ENCODE data around the gene CRTC3. TPM values are rescaled to one million over a fixed set of nuclear protein-coding genes. Genes with fewer than 3 reads are reported as not detected.

The CRTC3 gene
- total RNA-seq, 1 donor from 2014 or later: 49.0 TPM

DNA sequence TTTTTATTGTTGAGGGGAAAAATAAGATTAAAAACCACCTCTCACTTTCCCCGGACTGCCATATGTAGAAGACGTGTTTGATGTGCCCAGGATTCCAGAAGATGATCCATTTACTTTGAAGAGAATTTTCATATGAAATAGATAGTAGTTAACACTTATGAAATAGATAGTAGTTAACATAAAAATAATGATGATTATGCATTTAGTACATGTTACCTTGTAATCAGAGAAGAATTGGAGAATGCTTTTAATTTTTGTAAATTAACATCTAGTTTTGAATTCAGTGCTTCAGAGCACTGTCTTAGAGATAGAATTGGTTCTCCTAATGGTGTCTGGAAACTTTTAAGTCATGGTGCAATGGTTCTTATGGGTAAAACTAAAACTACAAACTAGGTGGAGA lies 46.1 kb upstream of the CRTC3 start:
- Histone ChIP-seq H3K9me3 (no peaks in the 10 kb centered on the region), H3K36me3 (peaks cover 93% of the 10 kb centered on the region), H3K27me3 (no peaks in the 10 kb centered on the region), H3K4me3 (no peak overlapping the region), H3K27ac (no peak overlapping the region), H3K4me1 (peaks cover 13% of the 10 kb centered on the region)
- no peak for ATAC-seq
- intact Hi-C loops (cut with DNase I): loop anchor here (5.0 kb wide), 1 partner anchor 121 kb away; no protein-coding TSS in a partner anchor
- TF ChIP-seq, protein P1, sequence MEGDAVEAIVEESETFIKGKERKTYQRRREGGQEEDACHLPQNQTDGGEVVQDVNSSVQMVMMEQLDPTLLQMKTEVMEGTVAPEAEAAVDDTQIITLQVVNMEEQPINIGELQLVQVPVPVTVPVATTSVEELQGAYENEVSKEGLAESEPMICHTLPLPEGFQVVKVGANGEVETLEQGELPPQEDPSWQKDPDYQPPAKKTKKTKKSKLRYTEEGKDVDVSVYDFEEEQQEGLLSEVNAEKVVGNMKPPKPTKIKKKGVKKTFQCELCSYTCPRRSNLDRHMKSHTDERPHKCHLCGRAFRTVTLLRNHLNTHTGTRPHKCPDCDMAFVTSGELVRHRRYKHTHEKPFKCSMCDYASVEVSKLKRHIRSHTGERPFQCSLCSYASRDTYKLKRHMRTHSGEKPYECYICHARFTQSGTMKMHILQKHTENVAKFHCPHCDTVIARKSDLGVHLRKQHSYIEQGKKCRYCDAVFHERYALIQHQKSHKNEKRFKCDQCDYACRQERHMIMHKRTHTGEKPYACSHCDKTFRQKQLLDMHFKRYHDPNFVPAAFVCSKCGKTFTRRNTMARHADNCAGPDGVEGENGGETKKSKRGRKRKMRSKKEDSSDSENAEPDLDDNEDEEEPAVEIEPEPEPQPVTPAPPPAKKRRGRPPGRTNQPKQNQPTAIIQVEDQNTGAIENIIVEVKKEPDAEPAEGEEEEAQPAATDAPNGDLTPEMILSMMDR (IDR thresholded peaks at IDR 0.05): no peak
- no peak for DNase-seq

DNA sequence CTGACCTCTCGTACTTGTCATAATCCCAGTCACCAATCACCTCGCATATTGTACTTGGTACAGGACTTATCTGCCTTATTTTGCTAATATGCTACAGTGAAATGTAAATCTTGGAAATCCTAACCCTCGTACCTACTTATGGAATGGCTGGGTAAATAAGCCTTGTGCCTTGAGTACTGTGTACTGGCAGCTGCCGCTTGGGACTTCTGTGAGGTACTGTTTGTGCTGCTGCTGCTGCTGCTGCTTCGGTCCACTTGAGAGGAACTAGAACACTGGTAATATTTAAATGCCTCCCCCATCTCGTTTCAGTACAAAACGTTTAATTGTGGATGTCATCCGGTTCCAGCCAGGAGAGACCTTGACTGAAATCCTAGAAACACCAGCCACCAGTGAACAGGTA lies 42.5 kb upstream of the CRTC3 start:
- TF ChIP-seq, protein P1 (IDR thresholded peaks at IDR 0.05): no peak
- ATAC-seq (peak; percentile 96), DNase-seq (peak; percentile 69)
- intact Hi-C loops (cut with DNase I): no loop called here
- no peak overlapping the region for H3K4me3 ChIP-seq
- peaks cover 100% of the 10 kb centered on the region for H3K36me3 ChIP-seq
- no peaks in the 10 kb centered on the region for H3K9me3 ChIP-seq
- H3K27me3 ChIP-seq: no peaks in the 10 kb centered on the region
- H3K4me1 ChIP-seq: no peaks in the 10 kb centered on the region
- peak overlapping the region; percentile 2 for H3K27ac ChIP-seq

DNA sequence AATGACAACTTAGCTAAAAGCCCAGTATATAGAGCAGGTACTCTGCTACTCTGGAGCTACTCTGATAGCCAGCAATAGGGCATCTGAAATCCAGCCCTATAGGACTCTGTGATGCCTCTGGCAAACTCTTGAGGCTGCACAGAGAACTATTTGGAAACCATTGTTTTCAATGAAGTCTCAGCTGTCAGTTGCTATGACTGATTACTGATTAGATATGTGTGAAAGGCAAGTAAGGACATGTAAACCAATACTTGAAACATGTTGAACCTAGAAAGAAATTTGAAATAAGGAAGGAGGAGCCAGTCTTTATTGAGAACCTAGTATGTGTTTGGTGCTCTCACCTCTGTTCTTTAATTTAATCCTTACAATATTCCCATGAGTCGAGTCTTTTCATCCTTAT lies 40.2 kb upstream of the CRTC3 start:
- no peak for ATAC-seq
- TF ChIP-seq, protein P1 (IDR thresholded peaks at IDR 0.05): no peak
- no peaks in the 10 kb centered on the region for H3K4me1 ChIP-seq
- H3K27me3 ChIP-seq: no peaks in the 10 kb centered on the region
- H3K4me3 ChIP-seq: no peak overlapping the region
- no peak for DNase-seq
- no peak overlapping the region for H3K27ac ChIP-seq
- H3K36me3 ChIP-seq: peaks cover 100% of the 10 kb centered on the region
- no peaks in the 10 kb centered on the region for H3K9me3 ChIP-seq
- intact Hi-C loops (cut with DNase I): no loop called here

GRCh38 chr15:90489944-90490343 lies 39.8 kb upstream of the CRTC3 start:
- H3K9me3 ChIP-seq: no peaks in the 10 kb centered on the region
- no peak overlapping the region for H3K27ac ChIP-seq
- ATAC-seq (no peak), DNase-seq (no peak)
- H3K4me1 ChIP-seq: no peaks in the 10 kb centered on the region
- intact Hi-C loops (cut with DNase I): loop anchor here (10.0 kb wide), 1 partner anchor 55 kb away; no protein-coding TSS in a partner anchor
- H3K27me3 ChIP-seq: no peaks in the 10 kb centered on the region
- TF ChIP-seq, protein P1 (IDR thresholded peaks at IDR 0.05): no peak
- H3K4me3 ChIP-seq: no peak overlapping the region
- peaks cover 100% of the 10 kb centered on the region for H3K36me3 ChIP-seq

- Histone ChIP-seq H3K27me3 (no peaks in the 10 kb centered on the region), H3K4me1 (no peaks in the 10 kb centered on the region), H3K4me3 (no peak overlapping the region), H3K27ac (no peak overlapping the region), H3K36me3 (peaks cover 100% of the 10 kb centered on the region), H3K9me3 (no peaks in the 10 kb centered on the region)
- ATAC-seq (no peak), DNase-seq (no peak)
- intact Hi-C loops (cut with DNase I): loop anchor here (10.0 kb wide), 1 partner anchor 51 kb away; no protein-coding TSS in a partner anchor
- TF ChIP-seq, protein P1 (IDR thresholded peaks at IDR 0.05): no peak
Measured at GRCh38 chr15:90493647-90494046, 36.1 kb upstream of the CRTC3 start.

GRCh38 chr15:90495067-90495466 lies 34.7 kb upstream of the CRTC3 start:
- intact Hi-C loops (cut with DNase I): loop anchor here (10.0 kb wide), 1 partner anchor 50 kb away; no protein-coding TSS in a partner anchor
- DNase-seq (no peak), ATAC-seq (no peak)
- Histone ChIP-seq H3K9me3 (no peaks in the 10 kb centered on the region), H3K27me3 (no peaks in the 10 kb centered on the region), H3K4me1 (no peaks in the 10 kb centered on the region), H3K36me3 (peaks cover 100% of the 10 kb centered on the region), H3K27ac (no peak overlapping the region), H3K4me3 (no peak overlapping the region)
- TF ChIP-seq, protein P1 (IDR thresholded peaks at IDR 0.05): no peak
